Loucy (cell line): ENCODE data around the gene EPB41L3.

Source experiments
- CTCF ChIP-seq: fragments of 200-600 bp; sonication (generic); conservative IDR thresholded peaks from 2 replicates; pipeline ENCODE4 v1.5.1; 2014; ENCODE audit warnings: mild to moderate bottlenecking, antibody characterized with exemption, low read length
- EZH2phosphoT487 ChIP-seq: fragments of 200-600 bp; IDR thresholded peaks from 2 replicates; pipeline ENCODE4 v1.6.1; 2018; ENCODE audit warnings: antibody characterized with exemption, mild to moderate bottlenecking, moderate library complexity, borderline replicate concordance

- no peak for TF ChIP-seq CTCF
- TF ChIP-seq EZH2phosphoT487, result no peak
Observed at GRCh38 chr18:5419601-5420000, 124.2 kb downstream of the EPB41L3 start.
